Bronchial epithelial cell (primary cell): ENCODE data around the gene CASQ2. TPM values are rescaled to one million over a fixed set of nuclear protein-coding genes. Genes with fewer than 3 reads are reported as not detected.
A peak's percentile ranks its signal among the peaks of the same experiment; 100 is the strongest.

Experiments
- DNase-seq: peaks from one replicate; pipeline ENCODE4 v3.0.0-alpha.2; 2010; ENCODE audit warnings: low read depth
- FAIRE-seq: peaks from 2 replicates; lab custom pipeline; 2011; peaks lifted over from hg19 to GRCh38; lab: Jason Lieb, UNC
- H3K27me3 ChIP-seq: 2 replicates; pipeline ENCODE4 v1.5.1; 2011; ENCODE audit warnings: low read length; ENCODE audit not compliant: control insufficient read depth, insufficient read depth
- H3K36me3 ChIP-seq: 2 replicates; pipeline ENCODE4 v1.5.1; 2011; ENCODE audit warnings: low read length; ENCODE audit not compliant: control insufficient read depth, insufficient read depth
- H3K4me3 ChIP-seq: 2 replicates; pipeline ENCODE4 v1.5.1; 2011; ENCODE audit warnings: mild to moderate bottlenecking, low read depth, low read length, control low read depth
- total RNA-seq: library from RNA; depleted of rRNA; stranded (reverse); fragments of >200 nt; gene quantifications from 2 replicates; pipeline ENCODE4 v1.2.1, GENCODE V29; 2014
- TF ChIP-seq, protein P1 (sequence below): IDR thresholded peaks from 2 replicates; pipeline ENCODE4 v1.5.1; 2011; ENCODE audit warnings: mild to moderate bottlenecking, moderate library complexity, low read length, control low read depth, inconsistent platforms; ENCODE audit not compliant: insufficient read depth, severe bottlenecking

The CASQ2 gene
- total RNA-seq, 1 donor from 2014 or later, result not detected

DNA sequence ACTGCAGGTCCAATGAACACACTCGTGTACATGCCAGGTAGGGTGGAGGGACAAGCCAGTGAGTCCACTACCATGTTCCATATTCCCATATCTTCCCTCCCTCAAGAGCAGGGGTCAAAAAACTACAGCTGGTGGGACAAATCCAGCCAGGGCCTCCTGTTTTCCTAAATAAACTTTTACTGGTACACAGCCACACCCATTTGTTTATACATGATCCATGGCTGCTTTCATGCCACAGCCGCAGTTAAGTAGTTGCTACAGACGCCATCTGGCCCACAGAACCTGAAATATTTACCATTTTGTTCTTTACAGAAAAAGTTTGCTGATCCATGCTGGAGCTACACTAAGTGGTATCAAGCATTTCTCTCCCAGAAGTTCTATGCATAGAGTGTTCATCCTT lies 42.4 kb downstream of the CASQ2 start:
- TF ChIP-seq, protein P1, sequence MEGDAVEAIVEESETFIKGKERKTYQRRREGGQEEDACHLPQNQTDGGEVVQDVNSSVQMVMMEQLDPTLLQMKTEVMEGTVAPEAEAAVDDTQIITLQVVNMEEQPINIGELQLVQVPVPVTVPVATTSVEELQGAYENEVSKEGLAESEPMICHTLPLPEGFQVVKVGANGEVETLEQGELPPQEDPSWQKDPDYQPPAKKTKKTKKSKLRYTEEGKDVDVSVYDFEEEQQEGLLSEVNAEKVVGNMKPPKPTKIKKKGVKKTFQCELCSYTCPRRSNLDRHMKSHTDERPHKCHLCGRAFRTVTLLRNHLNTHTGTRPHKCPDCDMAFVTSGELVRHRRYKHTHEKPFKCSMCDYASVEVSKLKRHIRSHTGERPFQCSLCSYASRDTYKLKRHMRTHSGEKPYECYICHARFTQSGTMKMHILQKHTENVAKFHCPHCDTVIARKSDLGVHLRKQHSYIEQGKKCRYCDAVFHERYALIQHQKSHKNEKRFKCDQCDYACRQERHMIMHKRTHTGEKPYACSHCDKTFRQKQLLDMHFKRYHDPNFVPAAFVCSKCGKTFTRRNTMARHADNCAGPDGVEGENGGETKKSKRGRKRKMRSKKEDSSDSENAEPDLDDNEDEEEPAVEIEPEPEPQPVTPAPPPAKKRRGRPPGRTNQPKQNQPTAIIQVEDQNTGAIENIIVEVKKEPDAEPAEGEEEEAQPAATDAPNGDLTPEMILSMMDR, result no peak
- Histone ChIP-seq H3K27me3 (no peaks in the 10 kb centered on the region), H3K4me3 (no peak overlapping the region), H3K36me3 (no peaks in the 10 kb centered on the region)
- DNase-seq (no peak), FAIRE-seq (no peak)

DNA sequence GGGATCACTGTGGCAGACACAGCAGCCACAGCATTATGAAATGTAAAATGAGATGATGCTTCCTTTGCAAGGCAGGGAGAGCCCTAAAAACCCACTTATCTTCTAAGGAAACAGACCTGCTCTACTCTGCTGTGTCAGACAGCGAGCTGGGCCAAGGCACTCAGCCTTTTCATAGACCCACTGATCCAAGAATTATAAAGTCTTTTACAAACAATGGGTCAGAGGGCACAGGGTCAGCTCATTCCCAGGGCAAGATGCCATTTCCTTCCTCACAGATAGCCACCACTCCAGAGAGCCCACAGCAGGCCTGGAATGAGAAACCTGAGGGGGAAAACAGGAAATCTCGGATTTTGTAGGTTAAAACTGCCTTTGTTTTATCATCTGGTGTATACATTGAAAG lies 42.9 kb downstream of the CASQ2 start:
- no peaks in the 10 kb centered on the region for H3K36me3 ChIP-seq
- no peak for FAIRE-seq
- DNase-seq, result no peak
- TF ChIP-seq, protein P1, result no peak
- no peaks in the 10 kb centered on the region for H3K27me3 ChIP-seq
- no peak overlapping the region for H3K4me3 ChIP-seq

DNA sequence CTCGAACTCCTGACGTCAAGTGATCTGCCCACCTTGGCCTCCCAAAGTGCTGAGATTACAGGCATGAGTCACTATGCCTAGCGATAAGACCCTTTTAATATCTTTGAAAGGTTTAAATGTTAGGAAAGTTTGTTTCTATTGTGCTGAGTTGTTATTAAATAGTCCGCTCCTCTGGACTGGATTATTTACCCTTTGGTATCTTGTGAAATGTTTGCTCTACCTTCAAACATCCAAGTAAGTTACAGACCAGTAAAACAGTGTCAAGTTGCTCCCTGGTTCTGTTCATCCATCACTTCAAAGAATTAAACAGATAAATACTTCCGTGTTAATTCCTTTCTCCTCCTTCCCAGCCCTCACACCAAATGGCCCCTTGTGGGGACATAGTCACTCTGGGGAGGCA lies 44.8 kb downstream of the CASQ2 start:
- Histone ChIP-seq H3K4me3 (no peak overlapping the region), H3K36me3 (no peaks in the 10 kb centered on the region), H3K27me3 (no peaks in the 10 kb centered on the region)
- no peak for FAIRE-seq
- TF ChIP-seq, protein P1, result no peak
- DNase-seq, result no peak

DNA sequence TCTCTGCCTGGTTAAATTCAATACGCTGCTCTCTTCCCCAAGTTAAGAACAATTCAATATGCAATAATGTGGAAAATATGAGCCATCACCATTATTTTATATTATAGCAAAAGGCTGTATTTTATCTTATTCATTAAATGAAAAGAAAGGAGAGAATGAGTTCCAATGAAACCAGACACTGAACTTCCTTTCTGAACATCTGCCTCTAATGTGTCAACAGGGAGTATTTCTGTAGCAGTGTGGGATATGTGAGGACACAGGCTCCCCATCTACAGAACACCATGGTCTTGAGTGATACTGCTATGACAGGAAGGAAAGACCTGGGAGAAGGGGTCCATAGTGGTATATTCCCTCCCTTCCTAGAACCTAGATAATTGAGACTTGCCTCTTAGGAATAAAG lies 46.3 kb downstream of the CASQ2 start:
- H3K27me3 ChIP-seq, result no peaks in the 10 kb centered on the region
- FAIRE-seq, result no peak
- TF ChIP-seq, protein P1, result no peak
- no peak overlapping the region for H3K4me3 ChIP-seq
- H3K36me3 ChIP-seq, result no peaks in the 10 kb centered on the region
- no peak for DNase-seq

DNA sequence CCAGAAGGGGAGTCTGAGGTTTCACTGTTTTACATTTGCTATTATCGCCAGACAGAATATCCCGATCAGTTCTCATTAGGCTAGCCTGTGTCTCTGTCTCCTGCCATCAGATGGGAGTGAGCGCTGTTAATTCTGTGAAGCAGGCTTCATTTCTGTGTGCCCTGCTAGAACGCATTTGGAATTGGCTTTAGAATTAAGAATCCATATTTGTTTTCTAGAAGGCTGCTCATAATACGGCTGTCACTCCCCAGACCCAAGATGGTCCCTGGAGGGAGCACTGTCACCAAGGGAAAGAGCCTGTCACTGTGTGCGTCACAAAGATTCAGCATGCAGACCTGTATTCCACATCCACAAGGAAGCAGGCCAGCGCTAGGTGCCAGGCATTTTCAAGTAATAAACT lies 49.2 kb downstream of the CASQ2 start:
- no peaks in the 10 kb centered on the region for H3K36me3 ChIP-seq
- TF ChIP-seq, protein P1, result no peak
- FAIRE-seq (no peak), DNase-seq (no peak)
- H3K27me3 ChIP-seq, result no peaks in the 10 kb centered on the region
- H3K4me3 ChIP-seq, result no peak overlapping the region

DNA sequence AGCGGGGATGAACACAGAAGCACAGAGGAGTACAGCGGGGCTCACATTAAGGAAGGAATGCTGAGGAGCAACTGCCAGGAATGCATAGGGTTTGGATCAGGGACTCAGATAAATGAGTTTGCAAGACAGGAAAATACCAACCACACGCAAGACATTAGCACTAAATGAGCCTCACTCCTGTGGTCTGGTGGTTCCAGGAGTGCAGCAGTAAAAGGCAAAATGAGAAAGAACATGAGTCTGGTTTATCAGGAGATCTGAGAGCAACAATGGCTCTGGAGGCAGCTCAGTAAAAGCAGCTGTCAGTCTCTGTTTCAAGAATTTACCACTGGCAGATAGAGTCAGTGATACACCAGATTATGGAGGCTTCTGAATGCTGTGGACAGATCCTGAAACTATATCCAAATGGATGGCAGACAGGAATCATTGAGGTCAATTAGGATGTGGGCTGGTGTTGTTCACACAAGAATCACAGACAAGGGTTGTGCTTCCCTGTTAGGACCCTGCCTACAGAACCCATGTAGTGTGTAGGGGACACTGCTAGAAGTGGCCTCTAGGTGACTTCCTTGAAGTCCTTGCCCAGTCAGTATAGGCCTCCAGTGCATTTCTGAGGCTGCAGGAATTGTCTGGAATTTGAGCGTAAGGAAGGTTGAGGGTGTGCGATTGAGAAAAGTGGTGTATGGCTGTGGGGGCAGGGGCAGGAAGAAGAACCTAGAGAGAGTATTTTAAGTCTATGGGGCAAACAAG lies 50.3 kb downstream of the CASQ2 start:
- H3K27me3 ChIP-seq, result no peaks in the 10 kb centered on the region
- no peak for DNase-seq
- no peaks in the 10 kb centered on the region for H3K36me3 ChIP-seq
- TF ChIP-seq, protein P1, result no peak
- peak; percentile 43 for FAIRE-seq
- H3K4me3 ChIP-seq, result no peak overlapping the region
